SU-DHL-6 (cell line): ENCODE data around the gene CAB39.

Source experiments
- H2AFZ ChIP-seq: fragments of 200-600 bp; sonication (generic); 2 replicates; pipeline ENCODE4 v1.6.1; 2014; ENCODE audit warnings: low read depth, mild to moderate bottlenecking, moderate library complexity, mixed read lengths, antibody characterized with exemption, low read length; ENCODE audit not compliant: severe bottlenecking
- H3F3A ChIP-seq: fragments of 200-600 bp; shearing (Covaris generic); 2 replicates; pipeline ENCODE4 v1.6.0; 2016; ENCODE audit warnings: antibody characterized with exemption, mild to moderate bottlenecking; ENCODE audit not compliant: insufficient read depth
- H3K27ac ChIP-seq: fragments of 200-600 bp; sonication (generic); 2 replicates; pipeline ENCODE4 v1.5.1; 2016; ENCODE audit warnings: low read depth, mild to moderate bottlenecking, low read length, moderate library complexity, mixed read lengths
- H3K27me3 ChIP-seq: fragments of 200-600 bp; sonication (generic), shearing (Covaris generic); 2 replicates; pipeline ENCODE4 v1.6.0; 2014; ENCODE audit warnings: mild to moderate bottlenecking, low read length
- H3K36me3 ChIP-seq: fragments of 200-600 bp; sonication (generic); 2 replicates; pipeline ENCODE4 v1.6.1; 2014; ENCODE audit warnings: mild to moderate bottlenecking, low read length, mixed read lengths
- H3K4me2 ChIP-seq: fragments of 300-600, 200-600 bp; shearing (Covaris generic), sonication (generic); 2 replicates; pipeline ENCODE4 v1.6.0; 2014; ENCODE audit warnings: low read length, low read depth, mild to moderate bottlenecking; ENCODE audit not compliant: poor library complexity, severe bottlenecking
- H3K4me3 ChIP-seq: fragments of 200-600 bp; sonication (generic); 2 replicates; pipeline ENCODE4 v1.5.1; 2014; ENCODE audit warnings: antibody characterized with exemption, low read length, mild to moderate bottlenecking, mixed read lengths; ENCODE audit not compliant: insufficient read depth, poor library complexity, severe bottlenecking
- H3K79me2 ChIP-seq: fragments of 200-600 bp; sonication (generic); 2 replicates; pipeline ENCODE4 v1.6.1; 2014; ENCODE audit warnings: mild to moderate bottlenecking, low read length, moderate library complexity; ENCODE audit not compliant: insufficient read depth
- H3K9ac ChIP-seq: fragments of 200-600 bp; sonication (generic); 2 replicates; pipeline ENCODE4 v1.7.0; 2014; ENCODE audit warnings: mild to moderate bottlenecking, low read length
- H3K9me2 ChIP-seq: fragments of 200-600 bp; sonication (generic); replicated peaks from 2 replicates; pipeline ENCODE4 v1.6.1; 2014; ENCODE audit warnings: low read length; ENCODE audit not compliant: insufficient read depth
- H3K9me3 ChIP-seq: fragments of 200-600 bp; sonication (generic); 2 replicates; pipeline ENCODE4 v1.6.1; 2014; ENCODE audit warnings: low read length, mixed read lengths; ENCODE audit not compliant: insufficient read depth
- H4K20me1 ChIP-seq: fragments of 200-600 bp; sonication (generic); 2 replicates; pipeline ENCODE4 v1.6.1; 2014; ENCODE audit warnings: low read depth, mild to moderate bottlenecking, antibody characterized with exemption, low read length, moderate library complexity, mixed read lengths
- CTCF ChIP-seq: fragments of 200-600 bp; sonication (generic); IDR thresholded peaks from one replicate; pipeline ENCODE4 v1.5.1; 2017; ENCODE audit warnings: antibody characterized with exemption, mild to moderate bottlenecking, low read length, moderate library complexity; ENCODE audit not compliant: insufficient read depth, poor library complexity, severe bottlenecking
- EZH2phosphoT487 ChIP-seq: fragments of 200-600 bp; sonication (generic), shearing (Covaris generic); conservative IDR thresholded peaks from 2 replicates; pipeline ENCODE4 v1.6.1; 2018; ENCODE audit warnings: mild to moderate bottlenecking, antibody characterized with exemption, low read length, moderate library complexity, mixed read lengths

The CAB39 gene

GRCh38 chr2:230790981-230791380 is 78.3 kb downstream of the CAB39 start:
- Histone ChIP-seq H3K9me2 (no peaks in the 10 kb centered on the region), H3K9ac (no peak overlapping the region), H3K4me3 (no peak overlapping the region), H3K27ac (no peak overlapping the region), H2AFZ (no peak overlapping the region), H3K36me3 (peaks cover 46% of the 10 kb centered on the region), H3K79me2 (peaks cover 31% of the 10 kb centered on the region), H3K27me3 (no peaks in the 10 kb centered on the region), H4K20me1 (no peaks in the 10 kb centered on the region), H3K9me3 (peaks cover 18% of the 10 kb centered on the region), H3F3A (peaks cover 5% of the 10 kb centered on the region; the same call in 1 of the 2 replicates), H3K4me2 (no peak overlapping the region)
- no peak for TF ChIP-seq CTCF
- no peak for TF ChIP-seq EZH2phosphoT487

GRCh38 chr2:230793572-230794359 is 81.1 kb downstream of the CAB39 start:
- Histone ChIP-seq H3K79me2 (peaks cover 12% of the 10 kb centered on the region), H4K20me1 (no peaks in the 10 kb centered on the region), H3K27ac (no peak overlapping the region), H3K9me3 (peaks cover 2% of the 10 kb centered on the region), H3K36me3 (peaks cover 20% of the 10 kb centered on the region), H3K4me3 (no peak overlapping the region), H2AFZ (no peak overlapping the region), H3F3A (peaks cover 21% of the 10 kb centered on the region; the same call in 1 of the 2 replicates), H3K9ac (no peak overlapping the region), H3K27me3 (no peaks in the 10 kb centered on the region), H3K9me2 (no peaks in the 10 kb centered on the region), H3K4me2 (no peak overlapping the region)
- TF ChIP-seq CTCF = no peak
- no peak for TF ChIP-seq EZH2phosphoT487

- H4K20me1 ChIP-seq = no peaks in the 10 kb centered on the region
- H2AFZ ChIP-seq = no peak overlapping the region
- peaks cover 21% of the 10 kb centered on the region; the same call in 1 of the 2 replicates for H3F3A ChIP-seq
- H3K4me3 ChIP-seq = no peak overlapping the region
- H3K9ac ChIP-seq = no peak overlapping the region
- no peaks in the 10 kb centered on the region for H3K27me3 ChIP-seq
- H3K9me3 ChIP-seq = no peaks in the 10 kb centered on the region
- no peak overlapping the region for H3K27ac ChIP-seq
- peaks cover 19% of the 10 kb centered on the region; the same call in 1 of the 2 replicates for H3K36me3 ChIP-seq
- TF ChIP-seq EZH2phosphoT487 (no peak), CTCF (no peak)
- H3K79me2 ChIP-seq = 0 out of 2 replicates have a peak, but pooled peaks cover 4% of the 10 kb centered on the region
- H3K4me2 ChIP-seq = no peak overlapping the region
- no peaks in the 10 kb centered on the region for H3K9me2 ChIP-seq
These were observed 81.9 kb downstream of the CAB39 start for GRCh38 chr2:230794497-230794896.
